ENCODE data around the gene TCEAL1. TPM values are rescaled to one million over a fixed set of nuclear protein-coding genes. Genes with fewer than 3 reads are reported as not detected.

TCEAL1 gene
- total and polyA plus RNA-seq, 2 of the 13 experiments (the other 11 are each of a cell fraction or from before 2014, with no cell fraction given): 11.2 to 14.8 TPM

DNA sequence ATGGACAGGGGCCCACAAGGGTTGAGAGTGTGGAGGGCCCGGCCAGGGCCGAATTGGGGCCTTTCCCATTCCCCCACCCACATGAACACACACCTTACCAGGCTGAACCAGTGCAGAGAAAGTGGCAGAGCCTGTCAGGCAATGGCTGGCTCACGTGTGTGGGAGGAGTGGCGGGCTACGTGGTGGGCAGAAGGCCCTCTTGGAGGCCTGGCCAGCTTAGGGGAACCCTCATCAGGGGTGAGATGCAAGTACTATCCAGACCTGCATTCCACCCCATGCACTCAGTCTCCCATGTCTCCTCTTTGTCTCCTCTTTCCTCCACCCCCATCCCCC, 42.5 kb upstream of the TCEAL1 start:
- TF ChIP-seq, protein P1, sequence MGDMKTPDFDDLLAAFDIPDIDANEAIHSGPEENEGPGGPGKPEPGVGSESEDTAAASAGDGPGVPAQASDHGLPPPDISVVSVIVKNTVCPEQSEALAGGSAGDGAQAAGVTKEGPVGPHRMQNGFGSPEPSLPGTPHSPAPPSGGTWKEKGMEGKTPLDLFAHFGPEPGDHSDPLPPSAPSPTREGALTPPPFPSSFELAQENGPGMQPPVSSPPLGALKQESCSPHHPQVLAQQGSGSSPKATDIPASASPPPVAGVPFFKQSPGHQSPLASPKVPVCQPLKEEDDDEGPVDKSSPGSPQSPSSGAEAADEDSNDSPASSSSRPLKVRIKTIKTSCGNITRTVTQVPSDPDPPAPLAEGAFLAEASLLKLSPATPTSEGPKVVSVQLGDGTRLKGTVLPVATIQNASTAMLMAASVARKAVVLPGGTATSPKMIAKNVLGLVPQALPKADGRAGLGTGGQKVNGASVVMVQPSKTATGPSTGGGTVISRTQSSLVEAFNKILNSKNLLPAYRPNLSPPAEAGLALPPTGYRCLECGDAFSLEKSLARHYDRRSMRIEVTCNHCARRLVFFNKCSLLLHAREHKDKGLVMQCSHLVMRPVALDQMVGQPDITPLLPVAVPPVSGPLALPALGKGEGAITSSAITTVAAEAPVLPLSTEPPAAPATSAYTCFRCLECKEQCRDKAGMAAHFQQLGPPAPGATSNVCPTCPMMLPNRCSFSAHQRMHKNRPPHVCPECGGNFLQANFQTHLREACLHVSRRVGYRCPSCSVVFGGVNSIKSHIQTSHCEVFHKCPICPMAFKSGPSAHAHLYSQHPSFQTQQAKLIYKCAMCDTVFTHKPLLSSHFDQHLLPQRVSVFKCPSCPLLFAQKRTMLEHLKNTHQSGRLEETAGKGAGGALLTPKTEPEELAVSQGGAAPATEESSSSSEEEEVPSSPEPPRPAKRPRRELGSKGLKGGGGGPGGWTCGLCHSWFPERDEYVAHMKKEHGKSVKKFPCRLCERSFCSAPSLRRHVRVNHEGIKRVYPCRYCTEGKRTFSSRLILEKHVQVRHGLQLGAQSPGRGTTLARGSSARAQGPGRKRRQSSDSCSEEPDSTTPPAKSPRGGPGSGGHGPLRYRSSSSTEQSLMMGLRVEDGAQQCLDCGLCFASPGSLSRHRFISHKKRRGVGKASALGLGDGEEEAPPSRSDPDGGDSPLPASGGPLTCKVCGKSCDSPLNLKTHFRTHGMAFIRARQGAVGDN (CRISPR knock-in tag; IDR thresholded peaks at IDR 0.05): peak; percentile 32
- TF ChIP-seq NFKBIZ (CRISPR knock-in tag; IDR thresholded peaks at IDR 0.05) (no peak), ZNF354B (CRISPR knock-in tag; IDR thresholded peaks at IDR 0.05) (no peak), NR2F2 (IDR thresholded peaks at IDR 0.05; ENCODE audit: borderline replicate concordance, low read depth) (no peak), ZNF329 (CRISPR knock-in tag; IDR thresholded peaks at IDR 0.05; ENCODE audit: low read depth) (peak; percentile 80), PTBP1 (IDR thresholded peaks at IDR 0.05; ENCODE audit: low read depth, low read length, poor library complexity, severe bottlenecking) (no peak), TRIM24 (CRISPR knock-in tag; IDR thresholded peaks at IDR 0.05) (no peak), ZNF878 (CRISPR knock-in tag; IDR thresholded peaks at IDR 0.05) (no peak), CC2D1A (CRISPR knock-in tag; IDR thresholded peaks at IDR 0.05) (no peak), SAP130 (CRISPR knock-in tag; IDR thresholded peaks at IDR 0.05; ENCODE audit: low read depth) (no peak)
- TF ChIP-seq, protein P2, sequence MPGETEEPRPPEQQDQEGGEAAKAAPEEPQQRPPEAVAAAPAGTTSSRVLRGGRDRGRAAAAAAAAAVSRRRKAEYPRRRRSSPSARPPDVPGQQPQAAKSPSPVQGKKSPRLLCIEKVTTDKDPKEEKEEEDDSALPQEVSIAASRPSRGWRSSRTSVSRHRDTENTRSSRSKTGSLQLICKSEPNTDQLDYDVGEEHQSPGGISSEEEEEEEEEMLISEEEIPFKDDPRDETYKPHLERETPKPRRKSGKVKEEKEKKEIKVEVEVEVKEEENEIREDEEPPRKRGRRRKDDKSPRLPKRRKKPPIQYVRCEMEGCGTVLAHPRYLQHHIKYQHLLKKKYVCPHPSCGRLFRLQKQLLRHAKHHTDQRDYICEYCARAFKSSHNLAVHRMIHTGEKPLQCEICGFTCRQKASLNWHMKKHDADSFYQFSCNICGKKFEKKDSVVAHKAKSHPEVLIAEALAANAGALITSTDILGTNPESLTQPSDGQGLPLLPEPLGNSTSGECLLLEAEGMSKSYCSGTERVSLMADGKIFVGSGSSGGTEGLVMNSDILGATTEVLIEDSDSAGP (CRISPR knock-in tag; IDR thresholded peaks at IDR 0.05; ENCODE audit: borderline replicate concordance): no peak
- TF ChIP-seq, protein P3, sequence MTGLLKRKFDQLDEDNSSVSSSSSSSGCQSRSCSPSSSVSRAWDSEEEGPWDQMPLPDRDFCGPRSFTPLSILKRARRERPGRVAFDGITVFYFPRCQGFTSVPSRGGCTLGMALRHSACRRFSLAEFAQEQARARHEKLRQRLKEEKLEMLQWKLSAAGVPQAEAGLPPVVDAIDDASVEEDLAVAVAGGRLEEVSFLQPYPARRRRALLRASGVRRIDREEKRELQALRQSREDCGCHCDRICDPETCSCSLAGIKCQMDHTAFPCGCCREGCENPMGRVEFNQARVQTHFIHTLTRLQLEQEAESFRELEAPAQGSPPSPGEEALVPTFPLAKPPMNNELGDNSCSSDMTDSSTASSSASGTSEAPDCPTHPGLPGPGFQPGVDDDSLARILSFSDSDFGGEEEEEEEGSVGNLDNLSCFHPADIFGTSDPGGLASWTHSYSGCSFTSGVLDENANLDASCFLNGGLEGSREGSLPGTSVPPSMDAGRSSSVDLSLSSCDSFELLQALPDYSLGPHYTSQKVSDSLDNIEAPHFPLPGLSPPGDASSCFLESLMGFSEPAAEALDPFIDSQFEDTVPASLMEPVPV (CRISPR knock-in tag; IDR thresholded peaks at IDR 0.05): no peak
- TF ChIP-seq, protein P4, sequence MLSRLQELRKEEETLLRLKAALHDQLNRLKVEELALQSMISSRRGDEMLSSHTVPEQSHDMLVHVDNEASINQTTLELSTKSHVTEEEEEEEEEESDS (CRISPR knock-in tag; IDR thresholded peaks at IDR 0.05; ENCODE audit: borderline replicate concordance): no peak
- in situ Hi-C loops (cut with HindIII; ENCODE audit: extremely low pct_ligation_motif_present, low pct_unique_long_range_greater_than_20kb) (no loop called here), intact Hi-C loops (cut with micrococcal nuclease; ENCODE audit: unreplicated experiment) (loop anchor here (5.0 kb wide), 1 partner anchor 101 kb away; the partner anchor contains the start of gene MORF4L2)
- Histone ChIP-seq H3K4me1 (ENCODE audit: insufficient read depth, low read length) (0 out of 2 replicates have a peak, but pooled peaks cover 7% of the 10 kb centered on the region), H4K20me1 (ENCODE audit: insufficient read depth, low read length) (no peaks in the 10 kb centered on the region), H3K9me3 (ENCODE audit: low read length) (no peaks in the 10 kb centered on the region), H3K36me3 (replicated peaks in 1 of 2; ENCODE audit: control insufficient read depth in 1 of 2, insufficient read depth in 2 of 2, low read length in 2 of 2) (no peaks in the 10 kb centered on the region), H3K9ac (ENCODE audit: insufficient read depth, low read depth, low read length) (peak overlapping the region; percentile 69), H3K4me2 (ENCODE audit: low read depth, low read length) (peak overlapping the region; percentile 73), H3K79me2 (ENCODE audit: insufficient read depth, low read length) (peaks cover 3% of the 10 kb centered on the region), H3K27ac (ENCODE audit: extremely low read length, insufficient read depth, low read length) (peak overlapping the region; percentile 43), H3K27me3 (ENCODE audit: control insufficient read depth in 1 of 2, insufficient read depth in 2 of 2, low read length in 2 of 2) (no peaks in the 10 kb centered on the region), H2AFZ (ENCODE audit: low read length) (no peak overlapping the region), H3K4me3 (replicated peaks in 1 of 3; ENCODE audit: insufficient read depth in 1 of 3, low read depth in 2 of 3, low read length in 3 of 3) (peak overlapping the region; percentile 64 to 85 (median 81); a peak in 5 of 6 replicates)
- FAIRE-seq (no peak), DNase-seq (ENCODE audit: low spot score) (no peak), ATAC-seq (peak; percentile 68)
- CTCF ChIA-PET (ENCODE audit: low intra/inter-chr PET ratio, low total read pairs): no interaction called here
- WGBS (ENCODE audit: low lambda C conversion rate): no CpG with 5 or more reads among the region's 5 CpGs
- BruUV-seq (replicated peaks): no TSS peak
- POLR2A ChIA-PET: no interaction called here
